Subcutaneous adipose tissue (tissue), 4 donors: ENCODE results near the gene KHK. TPM values are rescaled to one million over a fixed set of nuclear protein-coding genes. Genes with fewer than 3 reads are reported as not detected.

Experiments
- total RNA-seq, 4 donors: library from RNA; depleted of rRNA; stranded (reverse); fragments of >200 nt; gene quantifications; one replicate each; pipeline ENCODE4 v1.1.0, GENCODE V29; 2016
- TF ChIP-seq, protein P1 (sequence below): fragments of 450-650 bp; IDR thresholded peaks from one replicate; pipeline ENCODE4 v1.5.1; 2016; ENCODE audit warnings: low read depth, mild to moderate bottlenecking, control low read depth, antibody characterized with exemption, moderate library complexity

KHK gene
- 1 to 10 TPM; 1.1 to 2.9 (median 1.4) TPM for total RNA-seq

DNA sequence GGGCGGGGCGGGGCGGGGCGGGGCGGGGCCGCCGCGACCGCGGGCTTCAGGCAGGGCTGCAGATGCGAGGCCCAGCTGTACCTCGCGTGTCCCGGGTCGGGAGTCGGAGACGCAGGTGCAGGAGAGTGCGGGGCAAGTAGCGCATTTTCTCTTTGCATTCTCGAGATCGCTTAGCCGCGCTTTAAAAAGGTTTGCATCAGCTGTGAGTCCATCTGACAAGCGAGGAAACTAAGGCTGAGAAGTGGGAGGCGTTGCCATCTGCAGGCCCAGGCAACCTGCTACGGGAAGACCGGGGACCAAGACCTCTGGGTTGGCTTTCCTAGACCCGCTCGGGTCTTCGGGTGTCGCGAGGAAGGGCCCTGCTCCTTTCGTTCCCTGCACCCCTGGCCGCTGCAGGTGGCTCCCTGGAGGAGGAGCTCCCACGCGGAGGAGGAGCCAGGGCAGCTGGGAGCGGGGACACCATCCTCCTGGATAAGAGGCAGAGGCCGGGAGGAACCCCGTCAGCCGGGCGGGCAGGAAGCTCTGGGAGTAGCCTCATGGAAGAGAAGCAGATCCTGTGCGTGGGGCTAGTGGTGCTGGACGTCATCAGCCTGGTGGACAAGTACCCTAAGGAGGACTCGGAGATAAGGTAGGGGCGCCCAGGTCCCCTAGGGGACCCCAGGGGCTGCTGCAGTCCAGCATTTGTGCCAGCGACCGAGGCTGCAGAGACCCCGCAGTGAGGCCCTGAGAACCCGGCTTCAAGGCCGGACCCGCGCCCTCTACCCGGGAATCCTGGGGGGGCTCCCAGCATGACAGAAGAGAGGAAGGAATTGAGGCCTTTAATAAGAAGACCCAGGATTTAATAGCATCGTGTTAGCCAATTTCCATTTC is at the start of gene KHK:
KHK (plus strand) TSS at position 49 of the 870 bp plus-strand sequence; CDS start at position 537, 488 bp downstream.
- TF ChIP-seq, protein P1, sequence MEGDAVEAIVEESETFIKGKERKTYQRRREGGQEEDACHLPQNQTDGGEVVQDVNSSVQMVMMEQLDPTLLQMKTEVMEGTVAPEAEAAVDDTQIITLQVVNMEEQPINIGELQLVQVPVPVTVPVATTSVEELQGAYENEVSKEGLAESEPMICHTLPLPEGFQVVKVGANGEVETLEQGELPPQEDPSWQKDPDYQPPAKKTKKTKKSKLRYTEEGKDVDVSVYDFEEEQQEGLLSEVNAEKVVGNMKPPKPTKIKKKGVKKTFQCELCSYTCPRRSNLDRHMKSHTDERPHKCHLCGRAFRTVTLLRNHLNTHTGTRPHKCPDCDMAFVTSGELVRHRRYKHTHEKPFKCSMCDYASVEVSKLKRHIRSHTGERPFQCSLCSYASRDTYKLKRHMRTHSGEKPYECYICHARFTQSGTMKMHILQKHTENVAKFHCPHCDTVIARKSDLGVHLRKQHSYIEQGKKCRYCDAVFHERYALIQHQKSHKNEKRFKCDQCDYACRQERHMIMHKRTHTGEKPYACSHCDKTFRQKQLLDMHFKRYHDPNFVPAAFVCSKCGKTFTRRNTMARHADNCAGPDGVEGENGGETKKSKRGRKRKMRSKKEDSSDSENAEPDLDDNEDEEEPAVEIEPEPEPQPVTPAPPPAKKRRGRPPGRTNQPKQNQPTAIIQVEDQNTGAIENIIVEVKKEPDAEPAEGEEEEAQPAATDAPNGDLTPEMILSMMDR: no peak

DNA sequence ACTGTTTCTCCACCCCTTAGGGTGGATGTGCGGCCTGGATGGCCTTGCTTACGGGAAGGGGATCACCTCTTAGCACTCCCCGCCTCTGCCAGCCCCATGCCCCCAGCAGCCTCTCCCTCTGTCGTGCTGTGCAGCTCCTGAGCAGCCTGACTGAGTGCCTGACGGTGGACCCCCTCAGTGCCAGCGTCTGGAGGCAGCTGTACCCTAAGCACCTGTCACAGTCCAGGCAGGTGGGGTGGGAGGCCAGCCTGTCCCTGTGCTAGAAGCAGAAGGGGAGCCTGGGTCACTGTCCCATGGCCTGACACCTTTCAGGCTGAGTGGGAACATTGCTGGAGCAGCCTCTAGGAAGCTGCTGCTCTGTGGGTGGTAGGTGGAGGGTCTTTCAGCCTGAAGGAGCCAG is 48.6 kb upstream of the KHK start:
- TF ChIP-seq, protein P1: no peak

DNA sequence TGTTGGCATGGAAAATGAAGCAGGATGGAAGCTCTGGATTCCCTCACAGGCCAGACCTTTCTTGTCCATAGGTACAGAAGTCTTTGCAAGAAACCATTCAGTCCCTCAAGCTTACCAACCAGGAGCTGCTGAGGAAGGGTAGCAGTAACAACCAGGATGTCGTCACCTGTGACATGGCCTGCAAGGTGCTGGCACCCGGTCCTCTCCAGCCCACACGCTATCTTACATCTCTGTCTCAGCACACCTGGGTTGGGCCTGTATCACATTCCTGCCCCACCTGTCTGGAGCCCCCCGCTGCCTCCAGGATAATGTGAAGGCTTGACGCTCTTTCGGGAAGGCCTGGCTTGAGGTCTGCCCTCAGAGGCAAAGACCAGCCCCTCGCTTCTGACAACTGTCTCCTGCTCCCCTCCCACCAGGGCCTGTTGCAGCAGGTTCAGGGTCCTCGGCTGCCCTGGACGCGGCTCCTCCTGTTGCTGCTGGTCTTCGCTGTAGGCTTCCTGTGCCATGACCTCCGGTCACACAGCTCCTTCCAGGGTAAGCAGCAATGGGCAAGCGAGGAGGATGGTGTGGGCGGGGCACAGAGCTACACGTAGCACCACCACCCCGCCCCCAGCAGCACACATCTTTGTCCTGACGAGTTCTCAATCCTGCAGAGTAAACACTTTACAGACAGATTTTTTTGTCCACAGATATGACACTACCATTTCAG is 47.8 kb upstream of the KHK start:
- TF ChIP-seq, protein P1: no peak

DNA sequence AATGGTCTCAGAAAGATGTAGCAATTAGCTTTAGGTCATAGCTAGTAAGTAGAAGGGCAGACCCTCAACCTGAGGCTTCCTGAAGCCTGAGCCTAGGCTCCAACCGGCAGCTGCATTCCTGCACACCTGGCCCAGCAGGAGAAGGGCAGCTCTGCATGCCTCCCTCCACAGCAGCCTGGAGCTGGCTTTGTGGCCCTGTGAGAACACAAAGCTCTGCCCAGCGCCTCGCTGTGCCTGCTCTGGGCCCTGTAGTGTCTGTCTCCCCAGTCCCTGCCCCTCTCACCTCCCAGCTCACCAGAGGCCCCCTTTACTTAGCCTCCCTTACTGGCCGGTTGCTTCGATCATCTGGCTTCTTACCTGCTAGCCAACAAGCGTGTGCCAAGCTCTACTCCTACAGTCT is 47.1 kb upstream of the KHK start:
- TF ChIP-seq, protein P1: no peak

DNA sequence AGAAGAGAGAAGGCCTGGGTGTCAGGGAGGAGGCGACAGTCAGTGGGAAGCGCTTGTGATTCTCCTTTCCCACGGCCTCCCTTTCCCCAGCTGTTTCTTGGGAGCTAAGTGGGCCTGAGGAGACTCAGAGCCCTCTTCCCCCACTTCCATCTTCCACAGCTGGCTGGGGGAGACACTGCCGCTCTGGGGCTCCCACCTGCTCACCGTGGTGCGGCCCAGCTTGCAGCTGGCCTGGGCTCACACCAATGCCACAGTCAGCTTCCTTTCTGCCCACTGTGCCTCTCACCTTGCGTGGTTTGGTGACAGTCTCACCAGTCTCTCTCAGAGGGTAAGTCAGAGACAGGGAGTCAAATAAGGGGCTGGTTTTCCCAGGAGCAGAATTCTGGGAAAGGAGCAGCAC is 46.7 kb upstream of the KHK start:
- TF ChIP-seq, protein P1: no peak

DNA sequence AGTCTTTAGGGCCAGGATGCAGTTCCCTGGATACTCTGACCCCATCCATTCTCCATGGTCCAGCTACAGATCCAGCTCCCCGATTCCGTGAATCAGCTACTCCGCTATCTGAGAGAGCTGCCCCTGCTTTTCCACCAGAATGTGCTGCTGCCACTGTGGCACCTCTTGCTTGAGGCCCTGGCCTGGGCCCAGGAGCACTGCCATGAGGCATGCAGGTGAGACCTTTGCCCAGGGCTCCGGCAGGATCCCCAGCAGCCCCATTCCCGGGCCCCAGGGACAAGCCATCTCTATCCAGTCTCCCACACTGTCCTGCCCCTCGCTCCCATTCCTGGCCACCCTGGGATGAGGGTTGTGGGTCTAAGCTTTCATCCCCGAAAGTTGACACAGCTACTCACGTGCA is 46.3 kb upstream of the KHK start:
- TF ChIP-seq, protein P1: no peak

DNA sequence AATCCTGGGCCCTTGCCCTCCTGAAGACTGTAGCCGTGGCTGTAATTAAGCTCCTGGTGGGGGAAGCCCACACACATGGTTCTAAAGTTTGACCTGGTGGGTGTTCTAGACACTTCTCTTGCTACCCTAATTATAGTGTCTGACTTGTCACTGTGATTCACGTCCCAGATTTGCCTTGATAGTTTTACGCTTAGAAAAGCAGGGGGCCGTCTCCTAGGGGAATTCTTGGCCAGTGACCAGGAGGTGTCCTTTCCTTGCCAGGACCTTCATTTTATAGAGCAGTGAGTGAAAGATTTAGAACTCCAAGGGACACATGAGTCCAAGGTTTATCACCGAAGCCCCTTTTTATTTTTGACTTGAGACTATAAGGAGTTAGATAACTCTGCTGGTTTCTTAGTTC is 44.8 kb upstream of the KHK start:
- TF ChIP-seq, protein P1: no peak
